Nephron (organoid): Measurements from ENCODE around the gene OPA1.

ENCODE experiments used
- H3K27ac Mint-ChIP-seq, 3 experiments: 2 replicates each; pipeline ENCODE4 v1.8.0; 2020; ENCODE audit warnings: mixed read lengths in 3 of 3, mild to moderate bottlenecking in 2 of 3, moderate library complexity in 1 of 3
- H3K27me3 Mint-ChIP-seq: 2 replicates; pipeline ENCODE4 v1.8.0; 2021; ENCODE audit warnings: low read depth, mild to moderate bottlenecking, moderate library complexity, mixed read lengths
- H3K36me3 Mint-ChIP-seq: 2 replicates; pipeline ENCODE4 v1.8.0; 2020; ENCODE audit warnings: low read depth, mixed read lengths
- H3K4me1 Mint-ChIP-seq: 2 replicates; pipeline ENCODE4 v1.8.0; 2020; ENCODE audit warnings: mixed read lengths
- H3K4me3 Mint-ChIP-seq, 3 experiments: 2 replicates each; pipeline ENCODE4 v1.8.0; 2020; ENCODE audit warnings: mild to moderate bottlenecking in 3 of 3, mixed read lengths in 3 of 3, moderate library complexity in 2 of 3
- H3K9me3 Mint-ChIP-seq: 2 replicates; pipeline ENCODE4 v1.8.0; 2020; ENCODE audit warnings: mixed read lengths
- CTCF ChIP-seq, 3 experiments: fragments of 200-600 bp; sonication (generic); IDR thresholded peaks; one replicate each; pipeline ENCODE4 v1.5.0; 2021; ENCODE audit warnings: antibody characterized with exemption in 3 of 3; ENCODE audit not compliant: unreplicated experiment in 3 of 3

The OPA1 gene

GRCh38 chr3:193648542-193649076, 55.6 kb downstream of the OPA1 start:
- Mint-ChIP-seq H3K4me3 (no peak overlapping the region), H3K27ac (no peak overlapping the region)

GRCh38 chr3:193650585-193650984, 57.6 kb downstream of the OPA1 start:
- no peak overlapping the region for H3K4me3 Mint-ChIP-seq
- H3K36me3 Mint-ChIP-seq, result peaks cover 55% of the 10 kb centered on the region
- H3K4me1 Mint-ChIP-seq, result no peaks in the 10 kb centered on the region
- H3K27ac Mint-ChIP-seq, result no peak overlapping the region
- H3K9me3 Mint-ChIP-seq, result no peaks in the 10 kb centered on the region
- TF ChIP-seq CTCF (IDR thresholded peaks at IDR 0.05; ENCODE audit: unreplicated experiment in 3 of 3), result no peak
- no peaks in the 10 kb centered on the region for H3K27me3 Mint-ChIP-seq

More at GRCh38 chr3:193648542-193649076, 55.6 kb downstream of the OPA1 start:
- no peaks in the 10 kb centered on the region for H3K27me3 Mint-ChIP-seq
- no peaks in the 10 kb centered on the region for H3K4me1 Mint-ChIP-seq
- H3K36me3 Mint-ChIP-seq, result peaks cover 63% of the 10 kb centered on the region
- no peak for TF ChIP-seq CTCF (IDR thresholded peaks at IDR 0.05; ENCODE audit: unreplicated experiment in 3 of 3)
- H3K9me3 Mint-ChIP-seq, result no peaks in the 10 kb centered on the region

GRCh38 chr3:193655831-193656433, 62.9 kb downstream of the OPA1 start:
- TF ChIP-seq CTCF (IDR thresholded peaks at IDR 0.05; ENCODE audit: unreplicated experiment in 3 of 3), result no peak
- Mint-ChIP-seq H3K27me3 (no peaks in the 10 kb centered on the region), H3K9me3 (no peaks in the 10 kb centered on the region), H3K27ac (no peak overlapping the region), H3K4me1 (no peaks in the 10 kb centered on the region), H3K4me3 (no peak overlapping the region), H3K36me3 (peaks cover 49% of the 10 kb centered on the region)

GRCh38 chr3:193656445-193656844, 63.4 kb downstream of the OPA1 start:
- Mint-ChIP-seq H3K27me3 (no peaks in the 10 kb centered on the region), H3K9me3 (no peaks in the 10 kb centered on the region), H3K27ac (no peak overlapping the region), H3K36me3 (peaks cover 49% of the 10 kb centered on the region), H3K4me1 (no peaks in the 10 kb centered on the region), H3K4me3 (no peak overlapping the region)
- no peak for TF ChIP-seq CTCF (IDR thresholded peaks at IDR 0.05; ENCODE audit: unreplicated experiment in 3 of 3)

- H3K9me3 Mint-ChIP-seq, result no peaks in the 10 kb centered on the region
- H3K4me1 Mint-ChIP-seq, result no peaks in the 10 kb centered on the region
- no peak overlapping the region for H3K4me3 Mint-ChIP-seq
- H3K27me3 Mint-ChIP-seq, result no peaks in the 10 kb centered on the region
- no peak for TF ChIP-seq CTCF (IDR thresholded peaks at IDR 0.05; ENCODE audit: unreplicated experiment in 3 of 3)
- no peak overlapping the region for H3K27ac Mint-ChIP-seq
- peaks cover 53% of the 10 kb centered on the region for H3K36me3 Mint-ChIP-seq
Observed at GRCh38 chr3:193656878-193657282, 63.9 kb downstream of the OPA1 start.

- peaks cover 54% of the 10 kb centered on the region for H3K36me3 Mint-ChIP-seq
- no peak overlapping the region for H3K27ac Mint-ChIP-seq
- H3K9me3 Mint-ChIP-seq, result no peaks in the 10 kb centered on the region
- no peaks in the 10 kb centered on the region for H3K4me1 Mint-ChIP-seq
- TF ChIP-seq CTCF (IDR thresholded peaks at IDR 0.05; ENCODE audit: unreplicated experiment in 3 of 3), result no peak
- H3K4me3 Mint-ChIP-seq, result no peak overlapping the region
- H3K27me3 Mint-ChIP-seq, result no peaks in the 10 kb centered on the region
Observed at GRCh38 chr3:193660171-193660570, 67.2 kb downstream of the OPA1 start.
